HEK293 (cell line): ENCODE measurements around the gene TBC1D16.

ENCODE experiments used
- CTCF ChIA-PET: fragments of 350-600 bp; formaldehyde crosslinking; extraction: SDS; loops from one replicate; lab custom pipeline; 2021; ENCODE audit warnings: antibody characterized with exemption; lab: Yijun Ruan, JAX
- POLR2A ChIA-PET: fragments of 300-600 bp; formaldehyde crosslinking; extraction: SDS; loops from one replicate; lab custom pipeline; 2020; ENCODE audit warnings: antibody characterized with exemption, inconsistent platforms; lab: Yijun Ruan, JAX
- H3K27ac ChIP-seq: fragments of 200-500 bp; sonication (Bioruptor generic); 2 replicates; pipeline ENCODE4 v1.5.1; 2014; ENCODE audit warnings: low read depth, low read length, control low read depth, inconsistent platforms; ENCODE audit errors: extremely low read depth
- H3K36me3 ChIP-seq, 2 experiments: fragments of 200-500 bp in 1 of 2; sonication (Bioruptor generic) in 1 of 2; 1 replicate in 1 of 2; 2 replicates in 1 of 2; pipeline ENCODE4 v1.5.1; 2014 to 2017; ENCODE audit warnings: inconsistent platforms in 2 of 2, low read length in 2 of 2; ENCODE audit not compliant: control insufficient read depth in 2 of 2, insufficient read depth in 1 of 2
- H3K4me1 ChIP-seq: fragments of 200-500 bp; sonication (Bioruptor generic); 2 replicates; pipeline ENCODE4 v1.5.1; 2014; ENCODE audit warnings: mild to moderate bottlenecking, low read length, inconsistent platforms; ENCODE audit not compliant: control insufficient read depth, insufficient read depth
- H3K4me3 ChIP-seq: 2 replicates; pipeline ENCODE4 v1.5.1; 2011; ENCODE audit warnings: low read depth, mild to moderate bottlenecking, control low read depth, low read length, moderate library complexity
- H3K9me3 ChIP-seq: fragments of 200-500 bp; sonication (Bioruptor generic); 2 replicates; pipeline ENCODE4 v1.5.1; 2014; ENCODE audit warnings: low read depth, low read length, inconsistent platforms; ENCODE audit not compliant: control insufficient read depth, insufficient read depth
- ATF2 ChIP-seq: fragments of 450-650 bp; formaldehyde crosslinking; IDR thresholded peaks from 2 replicates; pipeline ENCODE4 v1.5.1; 2016; ENCODE audit warnings: missing biosample characterization, missing genetic modification characterization, low read depth
- GLIS1 ChIP-seq: fragments of 450-650 bp; formaldehyde crosslinking; IDR thresholded peaks from 2 replicates; pipeline ENCODE4 v1.5.1; 2016; ENCODE audit warnings: missing biosample characterization, missing genetic modification characterization
- IKZF3 ChIP-seq: fragments of 450-650 bp; IDR thresholded peaks from 2 replicates; pipeline ENCODE4 v1.5.0; 2018; ENCODE audit warnings: missing biosample characterization, mild to moderate bottlenecking, missing genetic modification characterization, moderate library complexity
- INSM2 ChIP-seq: fragments of 450-650 bp; formaldehyde crosslinking; IDR thresholded peaks from 2 replicates; pipeline ENCODE4 v1.5.1; 2016; ENCODE audit warnings: missing biosample characterization, missing genetic modification characterization
- KLF10 ChIP-seq: fragments of 450-650 bp; IDR thresholded peaks from 2 replicates; pipeline ENCODE4 v1.5.1; 2018; ENCODE audit warnings: missing biosample characterization, mild to moderate bottlenecking, missing genetic modification characterization
- OVOL3 ChIP-seq: fragments of 450-650 bp; formaldehyde crosslinking; IDR thresholded peaks from 2 replicates; pipeline ENCODE4 v1.5.1; 2016; ENCODE audit warnings: missing biosample characterization, missing genetic modification characterization
- PRDM4 ChIP-seq: fragments of 450-650 bp; formaldehyde crosslinking; IDR thresholded peaks from 2 replicates; pipeline ENCODE4 v1.5.1; 2017; ENCODE audit warnings: missing biosample characterization, missing genetic modification characterization
- SP2 ChIP-seq: fragments of 450-650 bp; formaldehyde crosslinking; IDR thresholded peaks from 2 replicates; pipeline ENCODE4 v1.5.1; 2016; ENCODE audit warnings: missing biosample characterization, missing genetic modification characterization
- ZBTB10 ChIP-seq: fragments of 450-650 bp; formaldehyde crosslinking; IDR thresholded peaks from 2 replicates; pipeline ENCODE4 v1.5.1; 2016; ENCODE audit warnings: missing biosample characterization, missing genetic modification characterization
- ZBTB21 ChIP-seq: fragments of 450-650 bp; formaldehyde crosslinking; IDR thresholded peaks from 2 replicates; pipeline ENCODE4 v1.5.1; 2017; ENCODE audit warnings: missing biosample characterization, missing genetic modification characterization
- ZBTB26 ChIP-seq: fragments of 450-650 bp; formaldehyde crosslinking; optimal IDR thresholded peaks from 2 replicates; pipeline ENCODE3; 2016; ENCODE audit warnings: missing biosample characterization, mild to moderate bottlenecking, missing genetic modification characterization
- ZFP69B ChIP-seq: fragments of 450-650 bp; formaldehyde crosslinking; IDR thresholded peaks from 2 replicates; pipeline ENCODE4 v1.5.1; 2016; ENCODE audit warnings: missing biosample characterization, missing genetic modification characterization
- ZIC2 ChIP-seq: fragments of 450-650 bp; formaldehyde crosslinking; IDR thresholded peaks from 2 replicates; pipeline ENCODE4 v1.5.1; 2016; ENCODE audit warnings: missing biosample characterization, missing genetic modification characterization
- ZNF112 ChIP-seq: fragments of 450-650 bp; formaldehyde crosslinking; IDR thresholded peaks from 2 replicates; pipeline ENCODE4 v1.5.0; 2017; ENCODE audit warnings: missing biosample characterization, missing genetic modification characterization
- ZNF341 ChIP-seq: fragments of 450-650 bp; formaldehyde crosslinking; IDR thresholded peaks from 2 replicates; pipeline ENCODE4; 2016; ENCODE audit warnings: low read depth, missing biosample characterization, missing genetic modification characterization
- ZNF501 ChIP-seq: fragments of 450-650 bp; formaldehyde crosslinking; IDR thresholded peaks from 2 replicates; pipeline ENCODE4 v1.5.1; 2016; ENCODE audit warnings: missing biosample characterization, missing genetic modification characterization
- ZNF600 ChIP-seq: fragments of 450-650 bp; formaldehyde crosslinking; IDR thresholded peaks from 2 replicates; pipeline ENCODE4 v1.5.1; 2016; ENCODE audit warnings: missing biosample characterization, missing genetic modification characterization
- ZNF629 ChIP-seq: fragments of 450-650 bp; formaldehyde crosslinking; IDR thresholded peaks from 2 replicates; pipeline ENCODE4 v1.5.1; 2017; ENCODE audit warnings: missing biosample characterization, missing genetic modification characterization
- ZNF692 ChIP-seq: fragments of 450-650 bp; formaldehyde crosslinking; IDR thresholded peaks from 2 replicates; pipeline ENCODE4 v1.5.1; 2016; ENCODE audit warnings: missing biosample characterization, missing genetic modification characterization
- ZNF785 ChIP-seq: fragments of 450-650 bp; formaldehyde crosslinking; IDR thresholded peaks from 2 replicates; pipeline ENCODE4 v1.5.1; 2016; ENCODE audit warnings: missing biosample characterization, missing genetic modification characterization
- ZNF792 ChIP-seq: fragments of 450-650 bp; formaldehyde crosslinking; IDR thresholded peaks from 2 replicates; pipeline ENCODE4 v1.5.1; 2016; ENCODE audit warnings: missing biosample characterization, missing genetic modification characterization
- ZNF830 ChIP-seq: fragments of 450-650 bp; IDR thresholded peaks from 2 replicates; pipeline ENCODE4 v1.5.0; 2018; ENCODE audit warnings: missing biosample characterization, missing genetic modification characterization, low read depth, mild to moderate bottlenecking, moderate library complexity

TBC1D16 gene

GRCh38 chr17:79907850-79908249, 127.8 kb downstream of the TBC1D16 start:
- TF ChIP-seq IKZF3 (tag by site-specific recombination) (peak; percentile 65), GLIS1 (tag by site-specific recombination) (peak; percentile 67), ZBTB26 (tag by site-specific recombination) (no peak), ATF2 (peak; percentile 42; the same call in 1 of the 2 replicates), ZFP69B (tag by site-specific recombination) (peak; percentile 96), ZNF501 (tag by site-specific recombination) (no peak), ZNF830 (tag by site-specific recombination) (no peak), ZNF600 (tag by site-specific recombination) (peak; percentile 60), ZNF692 (tag by site-specific recombination) (peak; percentile 95), ZBTB21 (tag by site-specific recombination) (0 out of 2 replicates have a peak, but pooled peaks have one; percentile 27), KLF10 (tag by site-specific recombination) (no peak), ZNF629 (tag by site-specific recombination) (peak; percentile 77), ZIC2 (tag by site-specific recombination) (0 out of 2 replicates have a peak, but pooled peaks have one; percentile 21), SP2 (tag by site-specific recombination) (0 out of 2 replicates have a peak, but pooled peaks have one; percentile 13)
- POLR2A ChIA-PET: interaction anchor here (1.0 kb wide), 1 partner anchor 68 kb away, joined by 3 read pairs; the partner anchor contains the start of gene CBX4
- no peaks in the 10 kb centered on the region for H3K36me3 ChIP-seq
- no peak overlapping the region for H3K4me3 ChIP-seq
- no peaks in the 10 kb centered on the region for H3K9me3 ChIP-seq
- H3K4me1 ChIP-seq: no peaks in the 10 kb centered on the region; the same call in 1 of the 2 replicates
- H3K27ac ChIP-seq: no peak overlapping the region
- CTCF ChIA-PET: interaction anchor here (0.6 to 1.9 kb wide), 8 partner anchors 16 to 1079 kb away, joined by 3 to 8 read pairs (median 3); partner anchors contain the start of genes CBX2 and CBX4

- no peak overlapping the region for H3K27ac ChIP-seq
- H3K4me3 ChIP-seq: no peak overlapping the region
- ChIA-PET POLR2A (interaction anchor here (1.0 kb wide), 1 partner anchor 68 kb away, joined by 3 read pairs; the partner anchor contains the start of gene CBX4), CTCF (interaction anchor here (0.6 to 1.6 kb wide), 6 partner anchors 21 to 1241 kb away, joined by 3 to 6 read pairs (median 3); partner anchors contain the start of genes CBX2 and CBX4)
- H3K9me3 ChIP-seq: no peaks in the 10 kb centered on the region
- no peaks in the 10 kb centered on the region for H3K36me3 ChIP-seq
- no peaks in the 10 kb centered on the region; the same call in 1 of the 2 replicates for H3K4me1 ChIP-seq
- TF ChIP-seq ZNF112: no peak
- TF ChIP-seq ZNF341: 0 out of 2 replicates have a peak, but pooled peaks have one; percentile 2
- TF ChIP-seq ZNF785 (tag by site-specific recombination): 0 out of 2 replicates have a peak, but pooled peaks have one; percentile 62
- no peak for TF ChIP-seq ZNF792 (tag by site-specific recombination)
- no peak for TF ChIP-seq PRDM4 (tag by site-specific recombination)
- TF ChIP-seq INSM2 (tag by site-specific recombination): no peak
- TF ChIP-seq OVOL3 (tag by site-specific recombination): no peak
- no peak for TF ChIP-seq ZNF830 (tag by site-specific recombination)
- no peak for TF ChIP-seq ZBTB10
Measured at GRCh38 chr17:79907217-79907715, 128.4 kb downstream of the TBC1D16 start.
